Measurements from ENCODE around the gene FAM20C. TPM values are rescaled to one million over a fixed set of nuclear protein-coding genes. Genes with fewer than 3 reads are reported as not detected.
A peak's percentile ranks its signal among the peaks of the same experiment; 100 is the strongest.

FAM20C gene
- total RNA-seq, 1 experiment from 2014 or later: 87.9 TPM

- Histone ChIP-seq H3K27me3 (ENCODE audit: low read length) (no peaks in the 10 kb centered on the region), H3K4me2 (ENCODE audit: low read length) (no peak overlapping the region), H3K9me3 (ENCODE audit: low read length) (no peaks in the 10 kb centered on the region), H3K4me1 (ENCODE audit: insufficient read depth, low read length) (peaks cover 9% of the 10 kb centered on the region), H3K9ac (ENCODE audit: low read length) (no peak overlapping the region), H2AFZ (ENCODE audit: low read length) (no peak overlapping the region), H3K4me3 (ENCODE audit: low read length) (no peak overlapping the region), H4K20me1 (ENCODE audit: low read length) (no peaks in the 10 kb centered on the region), H3K9me2 (replicated peaks; ENCODE audit: low read length) (no peaks in the 10 kb centered on the region), H3K79me2 (ENCODE audit: low read length) (peaks cover 8% of the 10 kb centered on the region; the same call in 1 of the 2 replicates), H3F3A (ENCODE audit: low read length, unreplicated experiment) (no peaks in the 10 kb centered on the region), H3K27ac (ENCODE audit: low read length) (no peak overlapping the region), H3K36me3 (ENCODE audit: low read depth, low read length) (no peaks in the 10 kb centered on the region)
- intact Hi-C loops (cut with micrococcal nuclease): no loop called here
- ATAC-seq (no peak), DNase-seq (no peak)
- ChIA-PET CTCF (no interaction called here), POLR2A (ENCODE audit: unreplicated experiment) (no interaction called here)
- TF ChIP-seq EZH2phosphoT487 (IDR thresholded peaks at IDR 0.05; ENCODE audit: borderline replicate concordance, low read length) (no peak), EZH2 (IDR thresholded peaks at IDR 0.05; ENCODE audit: low read length, unreplicated experiment) (no peak)
- TF ChIP-seq, protein P1, sequence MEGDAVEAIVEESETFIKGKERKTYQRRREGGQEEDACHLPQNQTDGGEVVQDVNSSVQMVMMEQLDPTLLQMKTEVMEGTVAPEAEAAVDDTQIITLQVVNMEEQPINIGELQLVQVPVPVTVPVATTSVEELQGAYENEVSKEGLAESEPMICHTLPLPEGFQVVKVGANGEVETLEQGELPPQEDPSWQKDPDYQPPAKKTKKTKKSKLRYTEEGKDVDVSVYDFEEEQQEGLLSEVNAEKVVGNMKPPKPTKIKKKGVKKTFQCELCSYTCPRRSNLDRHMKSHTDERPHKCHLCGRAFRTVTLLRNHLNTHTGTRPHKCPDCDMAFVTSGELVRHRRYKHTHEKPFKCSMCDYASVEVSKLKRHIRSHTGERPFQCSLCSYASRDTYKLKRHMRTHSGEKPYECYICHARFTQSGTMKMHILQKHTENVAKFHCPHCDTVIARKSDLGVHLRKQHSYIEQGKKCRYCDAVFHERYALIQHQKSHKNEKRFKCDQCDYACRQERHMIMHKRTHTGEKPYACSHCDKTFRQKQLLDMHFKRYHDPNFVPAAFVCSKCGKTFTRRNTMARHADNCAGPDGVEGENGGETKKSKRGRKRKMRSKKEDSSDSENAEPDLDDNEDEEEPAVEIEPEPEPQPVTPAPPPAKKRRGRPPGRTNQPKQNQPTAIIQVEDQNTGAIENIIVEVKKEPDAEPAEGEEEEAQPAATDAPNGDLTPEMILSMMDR (conservative IDR thresholded peaks at IDR 0.05; ENCODE audit: low read depth, low read length): no peak
- BruUV-seq (replicated peaks): no TSS peak
Measured at GRCh38 chr7:213324-213993, 21.1 kb downstream of the FAM20C start.

DNA sequence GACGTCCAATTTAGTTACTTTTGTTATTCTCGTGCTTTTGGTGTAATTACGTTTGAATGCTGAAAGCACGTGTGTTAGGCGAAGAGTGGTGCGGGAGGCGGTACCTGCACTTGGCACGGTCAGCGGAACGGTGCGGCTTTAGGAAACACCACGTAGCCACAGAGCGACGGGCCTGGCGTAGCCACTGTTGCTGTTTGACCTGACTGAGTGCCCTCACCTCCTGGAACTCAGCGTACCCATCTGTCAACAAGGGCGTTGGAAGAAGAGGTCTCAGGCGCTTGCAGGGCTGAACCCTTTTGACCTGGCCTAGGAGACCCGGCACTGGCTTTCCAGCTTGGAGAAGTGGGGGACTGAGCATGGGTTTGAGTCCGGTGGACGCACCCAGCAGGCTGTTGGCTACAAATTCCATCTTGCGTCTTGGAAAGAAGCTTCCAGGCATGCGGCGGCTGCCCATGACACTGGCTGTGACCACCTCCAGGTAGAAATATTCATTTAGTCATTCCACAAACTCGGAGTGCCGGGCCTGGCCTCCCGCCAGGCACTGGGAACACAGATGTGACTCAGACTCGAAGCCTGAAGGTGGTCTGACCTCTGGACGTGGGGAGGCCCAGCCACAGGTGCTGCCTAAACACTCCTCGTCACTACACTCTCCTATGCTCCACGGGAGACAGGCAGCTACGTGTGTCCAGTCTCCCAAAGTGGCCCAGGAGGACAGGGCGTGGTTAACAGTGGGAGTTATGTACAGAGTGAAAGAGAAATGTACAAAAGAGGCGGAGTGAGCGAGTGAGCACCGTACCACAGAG, 22.2 kb downstream of the FAM20C start:
- ATAC-seq: peak; percentile 81
- CTCF ChIA-PET: no interaction called here
- no TSS peak for BruUV-seq (replicated peaks)

More for the DNA sequence above, 22.2 kb downstream of the FAM20C start:
- POLR2A ChIA-PET (ENCODE audit: unreplicated experiment): no interaction called here
- H3K4me3 ChIP-seq (ENCODE audit: low read length): no peak overlapping the region
- DNase-seq: peak; percentile 80
- TF ChIP-seq EZH2 (IDR thresholded peaks at IDR 0.05; ENCODE audit: low read length, unreplicated experiment) (no peak), EZH2phosphoT487 (IDR thresholded peaks at IDR 0.05; ENCODE audit: borderline replicate concordance, low read length) (no peak)
- TF ChIP-seq, protein P1 (conservative IDR thresholded peaks at IDR 0.05; ENCODE audit: low read depth, low read length): no peak
- H3K4me2 ChIP-seq (ENCODE audit: low read length): peak overlapping the region; percentile 44
- H3K27me3 ChIP-seq (ENCODE audit: low read length): no peaks in the 10 kb centered on the region
- no peaks in the 10 kb centered on the region for H4K20me1 ChIP-seq (ENCODE audit: low read length)
- H3K9me3 ChIP-seq (ENCODE audit: low read length): no peaks in the 10 kb centered on the region
- H3K79me2 ChIP-seq (ENCODE audit: low read length): peaks cover 8% of the 10 kb centered on the region; the same call in 1 of the 2 replicates
- H3F3A ChIP-seq (ENCODE audit: low read length, unreplicated experiment): no peaks in the 10 kb centered on the region
- H3K27ac ChIP-seq (ENCODE audit: low read length): no peak overlapping the region
- H3K4me1 ChIP-seq (ENCODE audit: insufficient read depth, low read length): peaks cover 9% of the 10 kb centered on the region
- H3K36me3 ChIP-seq (ENCODE audit: low read depth, low read length): no peaks in the 10 kb centered on the region
- intact Hi-C loops (cut with micrococcal nuclease): no loop called here
- H2AFZ ChIP-seq (ENCODE audit: low read length): peak overlapping the region; percentile 28; the same call in 1 of the 2 replicates
- no peak overlapping the region for H3K9ac ChIP-seq (ENCODE audit: low read length)
- H3K9me2 ChIP-seq (replicated peaks; ENCODE audit: low read length): no peaks in the 10 kb centered on the region

All from PC-3 (cell line).